Stimulated activated CD8-positive, alpha-beta memory T cell treated with anti-CD3 and anti-CD28 coated beads, Interleukin-7, amount 100 ng/mL, for 24 hours (primary cell): ENCODE measurements around the gene RNF10.
"Not testable (repeated sequence)": the region's sequence is repeated elsewhere in the genome, so short reads cannot be mapped to it uniquely, and the experiment has no call there.

ENCODE experiments used
- DNase-seq: peaks from one replicate; pipeline ENCODE4 v3.0.0-alpha.2; 2020; ENCODE audit warnings: low read depth

Gene RNF10

DNA sequence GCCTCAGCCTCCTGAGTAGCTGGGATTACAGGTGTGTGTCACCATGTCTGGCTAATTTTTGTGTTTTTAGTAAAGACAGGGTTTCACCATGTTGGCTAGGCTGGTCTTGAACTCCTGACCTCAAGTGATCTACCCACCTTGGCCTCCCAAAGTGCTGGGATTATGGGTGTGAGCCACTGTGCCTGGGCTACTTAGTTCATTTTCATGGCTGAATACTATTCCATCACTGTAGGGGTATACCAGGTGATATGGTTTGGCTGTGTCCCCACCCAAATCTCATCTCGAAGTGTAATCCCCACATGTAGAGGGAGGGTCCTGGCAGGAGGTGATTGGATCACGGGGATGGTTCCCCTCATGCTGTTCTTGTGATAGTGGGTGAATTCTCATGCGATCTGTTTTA is 83.0 kb downstream of the RNF10 start:
- not testable (repeated sequence) for DNase-seq

GRCh38 chr12:120617767-120618166 is 83.6 kb downstream of the RNF10 start:
- not testable (repeated sequence) for DNase-seq

DNA sequence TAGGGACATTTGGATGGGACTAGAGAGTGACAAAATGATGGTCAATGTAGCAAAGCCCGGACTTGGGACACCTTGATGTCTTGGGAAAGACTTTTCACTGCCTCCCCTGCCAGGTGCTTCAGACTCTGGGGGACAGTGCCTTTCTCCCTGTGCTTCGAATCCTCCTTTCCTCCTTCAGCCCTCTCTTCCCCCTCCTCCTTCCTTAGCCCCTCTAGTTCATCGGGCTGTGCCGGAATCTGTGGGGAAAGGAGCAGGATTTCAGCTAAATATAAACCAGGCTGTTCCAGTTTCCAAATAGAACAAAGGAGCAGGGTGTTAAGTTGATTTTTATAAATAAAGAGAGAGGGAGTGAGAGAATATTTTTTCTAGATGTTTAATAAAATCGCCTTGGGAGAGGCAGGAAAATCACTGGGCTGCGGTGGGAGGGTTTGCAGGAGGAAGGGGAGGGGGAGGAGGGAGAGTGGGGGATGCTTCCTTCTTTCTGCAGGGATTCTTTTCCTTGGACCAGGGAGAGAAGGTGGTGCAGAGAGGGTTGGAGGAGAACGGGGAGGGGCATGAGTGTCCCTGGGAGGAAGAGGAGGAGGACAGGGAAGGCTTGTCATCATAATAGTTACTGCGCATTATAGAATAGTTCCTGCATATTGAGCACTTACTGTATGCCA is 84.9 kb downstream of the RNF10 start:
- DNase-seq = no peak

DNA sequence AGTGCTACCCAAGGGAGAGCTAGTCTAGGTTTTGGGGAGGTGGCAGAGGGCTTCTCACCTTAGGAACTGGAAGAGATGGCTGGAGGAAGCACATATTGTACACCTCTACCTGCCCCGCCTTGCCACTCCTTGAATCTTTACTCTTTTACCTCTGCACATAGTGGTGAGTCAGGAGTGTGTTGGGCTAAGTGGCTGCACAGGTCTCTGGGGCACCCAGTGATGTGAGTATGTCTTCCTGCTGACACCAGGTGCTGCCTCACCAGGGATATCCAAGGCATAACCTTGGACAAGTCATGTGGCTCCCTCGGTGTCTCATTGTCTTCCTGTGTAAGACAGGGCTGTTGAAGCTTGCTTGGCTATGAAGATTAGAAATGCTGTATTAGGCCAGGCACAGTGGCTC is 86.5 kb downstream of the RNF10 start:
- no peak for DNase-seq

GRCh38 chr12:120625557-120626419 is 91.6 kb downstream of the RNF10 start:
- DNase-seq = no peak
